ENCODE data around the gene FOXD1.

GRCh38 chr5:73469878-73470277, 21.3 kb upstream of the FOXD1 start:
- TF ChIP-seq CTCF (IDR thresholded peaks at IDR 0.05) (no peak), POLR2AphosphoS5 (IDR thresholded peaks at IDR 0.05) (no peak), EP300 (IDR thresholded peaks at IDR 0.05) (no peak), POLR2A (IDR thresholded peaks at IDR 0.05) (no peak)
